KG1 (cell line): ENCODE data around the gene CD4.
A peak's percentile ranks its signal among the peaks of the same experiment; 100 is the strongest.

Experiments used
- DNase-seq: peaks from one replicate; lab custom pipeline; 2025; lab: John Stamatoyannopoulos, UW

Gene CD4

DNA sequence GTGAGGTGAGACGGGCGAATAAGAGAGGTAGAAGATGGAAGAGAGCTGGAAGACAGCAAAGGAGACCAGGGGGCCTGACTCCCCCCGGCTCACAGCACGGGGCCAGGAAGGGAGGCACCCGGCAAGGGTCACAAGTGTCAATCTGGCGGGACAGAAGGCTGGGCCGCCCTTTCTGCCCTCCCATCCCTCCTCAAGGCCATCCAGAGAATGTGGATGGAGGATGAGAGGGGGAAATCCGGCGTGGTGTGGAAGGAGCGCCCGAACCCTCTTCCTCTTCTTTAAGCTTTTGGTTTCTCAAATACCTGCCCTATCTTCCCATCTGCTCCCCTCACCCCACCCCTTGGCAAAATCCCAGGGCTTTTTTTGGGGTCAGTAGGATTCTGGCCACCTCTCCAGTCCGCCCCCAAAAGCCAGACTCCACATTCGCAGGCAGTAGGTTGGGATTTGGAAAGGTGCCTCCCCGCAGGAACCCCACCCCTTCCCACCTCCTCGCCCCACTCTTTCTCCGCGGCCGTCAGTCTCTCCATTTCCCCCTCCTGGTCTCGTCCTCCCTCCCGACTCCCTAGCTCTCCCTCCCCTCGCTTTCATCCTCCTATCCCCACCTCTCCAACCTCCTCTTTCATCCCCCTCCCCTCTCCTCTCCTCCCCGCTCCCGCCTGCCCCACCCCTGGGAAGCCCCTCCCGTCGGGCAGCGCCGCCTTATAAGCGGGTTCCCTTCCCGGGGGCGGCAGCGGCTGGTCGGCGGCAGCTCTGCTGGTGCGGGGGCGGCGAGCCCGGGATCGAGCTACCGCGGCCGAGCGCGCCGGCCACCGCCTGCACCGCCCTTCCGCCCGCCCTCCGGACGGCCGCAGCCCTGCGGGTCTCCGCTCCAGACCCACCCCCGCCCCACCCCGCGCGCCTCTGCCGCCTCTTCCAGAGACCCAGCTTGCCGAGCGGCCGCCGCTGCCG, 23.4 kb upstream of the CD4 start, which contains the start of gene PTMS:
PTMS (plus strand) TSS at position 730 of the 948 bp plus-strand sequence. CDS start 343 bp downstream, outside the sequence.
- no peak for DNase-seq

DNA sequence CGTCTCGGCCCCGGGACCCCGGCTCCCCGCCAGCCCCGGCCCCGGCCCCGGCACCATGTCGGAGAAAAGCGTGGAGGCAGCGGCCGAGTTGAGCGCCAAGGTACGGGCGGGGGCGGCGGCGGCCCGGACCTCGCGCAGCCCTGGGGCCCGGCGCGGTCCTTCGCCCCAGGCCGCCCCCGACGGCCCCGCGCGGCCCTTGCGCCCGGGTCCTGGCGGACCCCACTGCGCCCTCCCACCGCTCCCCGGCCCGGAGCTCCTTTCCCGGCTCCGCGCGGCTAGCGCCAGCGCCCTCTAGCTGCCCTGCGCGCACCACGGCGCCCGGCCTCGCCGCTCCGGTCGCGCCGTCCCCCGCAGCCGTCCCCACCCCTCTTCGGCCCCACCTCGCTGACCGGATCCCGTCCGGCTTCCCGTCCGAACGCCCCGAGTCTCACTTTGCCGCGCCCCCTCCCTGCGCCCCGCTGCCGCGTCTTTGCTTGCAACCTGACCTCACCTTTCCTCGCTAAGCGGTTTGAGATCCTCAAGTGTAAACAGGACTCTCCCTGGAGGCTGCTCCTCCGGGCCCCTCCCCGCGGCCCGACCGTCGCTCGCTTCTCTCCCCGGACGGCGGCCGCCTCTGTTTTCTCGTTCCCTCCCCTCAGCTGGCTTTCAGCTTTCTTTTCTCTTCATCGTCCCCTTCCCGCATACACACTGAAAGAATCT, 22.5 kb upstream of the CD4 start:
- DNase-seq: peak; percentile 20

DNA sequence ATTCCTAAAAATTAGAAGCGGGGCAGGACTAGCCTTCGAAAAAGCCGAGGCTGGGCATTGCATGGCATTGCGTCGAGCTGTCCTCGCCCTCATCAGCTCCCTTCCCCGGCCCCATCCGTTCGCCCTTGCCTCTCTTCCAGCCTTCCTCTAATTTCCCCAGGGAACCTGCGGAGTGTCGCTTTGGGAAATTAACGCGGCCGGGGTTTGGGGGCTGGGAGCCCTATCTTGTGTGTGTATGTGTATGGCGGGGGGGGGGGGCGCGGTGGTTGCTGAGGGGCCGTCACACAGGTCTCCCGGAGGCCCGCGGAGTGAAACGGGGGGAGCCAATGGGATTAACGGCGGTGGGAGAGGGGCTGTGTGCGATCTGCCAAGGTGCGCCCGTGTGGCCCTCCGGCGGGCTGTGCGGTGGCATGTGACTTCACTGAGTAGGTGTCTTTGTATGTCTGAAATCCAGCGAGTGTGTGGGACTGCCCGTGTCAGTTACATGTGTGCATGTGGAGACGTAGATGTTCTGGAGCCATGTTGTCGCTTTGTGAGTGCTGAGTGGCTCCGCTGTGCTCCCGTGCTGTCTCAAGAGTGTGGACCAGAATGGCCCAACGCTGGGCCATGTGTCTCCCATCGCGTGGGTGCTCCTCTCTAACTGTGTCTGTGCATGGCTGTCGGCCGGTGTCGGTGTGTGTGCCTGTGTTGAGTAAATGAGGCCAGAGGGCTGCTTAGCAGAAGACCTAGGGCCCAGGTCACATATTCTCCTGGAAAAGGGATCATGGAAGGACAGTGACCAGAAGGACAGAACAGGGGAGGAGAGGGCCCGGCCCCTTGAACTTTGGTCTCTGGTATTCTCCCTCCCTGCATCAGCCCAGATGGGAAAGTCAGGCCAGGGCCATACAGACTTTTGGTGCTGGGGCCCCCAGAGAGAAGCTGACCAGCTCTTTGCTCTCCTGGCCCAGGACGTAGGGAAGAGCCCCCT, 21.7 kb upstream of the CD4 start:
- no peak for DNase-seq

DNA sequence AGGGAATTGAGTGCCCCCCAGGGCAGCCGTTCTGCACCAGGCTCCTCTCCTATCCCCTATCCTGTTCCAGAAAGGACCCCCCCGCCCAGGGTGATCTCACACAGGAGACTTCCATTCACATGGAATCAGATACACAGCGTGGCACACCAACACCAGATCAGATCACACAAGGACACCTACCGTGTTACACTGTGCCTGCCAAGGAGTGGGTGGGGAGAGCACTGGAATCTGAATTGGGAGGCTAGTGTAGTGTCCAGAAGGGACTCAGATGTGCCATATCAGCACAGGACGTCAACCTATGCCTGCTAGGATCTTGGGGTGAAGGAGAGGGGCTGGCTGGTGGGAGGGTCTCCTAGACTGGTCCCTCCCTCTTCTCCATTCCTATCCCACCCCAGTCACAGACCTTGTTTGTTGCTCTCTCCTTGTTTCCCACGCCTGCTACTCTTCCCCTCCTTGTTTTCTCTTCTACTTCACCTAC, 20.9 kb upstream of the CD4 start:
- no peak for DNase-seq

DNA sequence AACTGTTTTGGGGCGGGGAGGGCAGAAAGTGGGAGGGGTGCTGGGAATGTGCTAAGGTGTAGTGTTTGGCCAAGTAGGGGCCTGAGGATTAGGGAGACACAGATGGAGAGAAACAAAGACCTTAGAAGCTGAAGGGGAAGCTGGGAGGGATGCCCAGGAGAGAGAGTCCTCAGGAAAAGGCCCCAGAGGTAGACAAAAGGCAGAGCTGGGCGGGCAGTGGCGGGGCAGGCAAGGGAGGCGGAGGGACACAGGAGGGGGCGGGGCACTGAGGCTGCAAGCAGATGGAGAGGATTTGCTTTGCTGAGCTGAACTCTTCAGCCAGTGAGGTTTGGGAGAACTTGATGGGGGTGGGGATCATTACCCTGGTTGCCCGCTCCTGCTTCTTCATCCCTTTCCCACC, 20.3 kb upstream of the CD4 start:
- no peak for DNase-seq

DNA sequence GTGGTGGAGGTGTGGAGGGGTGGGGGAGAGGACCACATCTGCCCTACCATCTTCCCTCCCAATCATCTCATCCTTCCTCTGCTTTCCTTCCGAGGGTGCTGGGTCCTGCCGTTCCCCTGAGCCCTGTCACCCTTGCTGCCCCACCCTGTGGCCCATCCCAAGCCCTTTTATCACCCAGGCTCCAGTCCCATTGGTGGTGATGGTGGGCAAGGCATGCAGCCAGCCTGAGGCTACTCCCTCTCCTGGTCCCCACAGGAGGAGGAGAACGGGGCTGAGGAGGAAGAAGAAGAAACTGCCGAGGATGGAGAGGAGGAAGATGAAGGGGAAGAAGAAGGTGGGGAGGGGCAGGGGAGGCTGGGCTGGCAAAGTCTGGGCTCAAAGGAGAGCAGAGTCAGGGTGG, 19.7 kb upstream of the CD4 start:
- no peak for DNase-seq

DNA sequence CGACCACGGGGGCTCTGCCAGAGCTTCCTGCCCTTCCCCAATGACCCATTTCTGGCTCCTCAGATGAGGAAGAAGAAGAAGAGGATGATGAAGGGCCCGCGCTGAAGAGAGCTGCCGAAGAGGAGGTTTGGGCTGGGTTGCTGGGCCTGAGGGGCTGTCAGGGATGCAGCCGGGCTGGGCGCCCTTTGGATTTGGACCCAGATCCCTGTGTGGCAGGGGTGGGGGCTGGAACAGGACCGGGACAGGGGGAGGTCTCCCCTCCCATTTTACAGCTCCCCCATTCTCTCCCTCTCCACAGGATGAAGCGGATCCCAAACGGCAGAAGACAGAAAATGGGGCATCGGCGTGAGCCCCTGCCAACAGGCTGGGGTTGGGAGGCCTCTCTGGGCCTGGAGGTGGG, 19.2 kb upstream of the CD4 start:
- no peak for DNase-seq

DNA sequence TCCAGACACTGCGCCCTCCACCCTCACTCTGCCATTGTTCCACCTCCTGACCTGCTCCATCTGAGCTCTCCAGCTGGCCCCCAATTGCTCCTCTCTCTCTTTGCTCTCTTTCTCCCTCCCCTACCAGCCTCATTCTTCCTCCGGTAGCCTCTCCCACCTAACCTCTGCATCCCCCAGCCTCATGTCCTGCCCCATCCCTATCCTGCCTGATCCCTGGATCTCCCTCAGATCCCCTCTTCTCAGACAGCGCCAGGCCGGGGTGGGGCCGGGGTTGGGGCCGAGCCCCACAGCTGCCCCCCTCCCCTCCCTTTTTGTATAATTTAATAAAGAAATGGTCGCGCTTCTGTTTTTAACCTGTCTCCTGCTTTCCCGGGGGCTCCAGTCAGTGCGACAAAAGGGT, 18.7 kb upstream of the CD4 start:
- DNase-seq: no peak

DNA sequence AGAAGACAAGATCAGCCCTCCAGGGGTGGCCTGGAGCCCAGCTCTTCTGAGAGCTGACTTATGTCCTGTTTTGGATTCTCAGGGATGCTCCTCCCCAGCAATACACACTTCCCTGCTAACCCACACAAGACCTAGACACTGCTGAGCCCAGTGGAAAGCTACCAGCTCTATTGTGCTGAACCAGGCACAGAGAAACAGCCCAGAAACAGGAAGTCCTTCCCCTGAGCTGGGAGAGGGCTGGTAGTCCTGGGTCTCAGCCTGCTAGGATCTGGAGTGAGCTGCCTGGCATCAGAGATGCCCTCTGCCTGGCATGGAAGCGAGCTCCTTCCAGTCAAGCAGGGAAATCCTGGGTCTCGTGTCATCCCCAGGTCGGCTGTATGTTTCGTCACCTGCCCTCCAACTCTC, 18.2 kb upstream of the CD4 start:
- no peak for DNase-seq

DNA sequence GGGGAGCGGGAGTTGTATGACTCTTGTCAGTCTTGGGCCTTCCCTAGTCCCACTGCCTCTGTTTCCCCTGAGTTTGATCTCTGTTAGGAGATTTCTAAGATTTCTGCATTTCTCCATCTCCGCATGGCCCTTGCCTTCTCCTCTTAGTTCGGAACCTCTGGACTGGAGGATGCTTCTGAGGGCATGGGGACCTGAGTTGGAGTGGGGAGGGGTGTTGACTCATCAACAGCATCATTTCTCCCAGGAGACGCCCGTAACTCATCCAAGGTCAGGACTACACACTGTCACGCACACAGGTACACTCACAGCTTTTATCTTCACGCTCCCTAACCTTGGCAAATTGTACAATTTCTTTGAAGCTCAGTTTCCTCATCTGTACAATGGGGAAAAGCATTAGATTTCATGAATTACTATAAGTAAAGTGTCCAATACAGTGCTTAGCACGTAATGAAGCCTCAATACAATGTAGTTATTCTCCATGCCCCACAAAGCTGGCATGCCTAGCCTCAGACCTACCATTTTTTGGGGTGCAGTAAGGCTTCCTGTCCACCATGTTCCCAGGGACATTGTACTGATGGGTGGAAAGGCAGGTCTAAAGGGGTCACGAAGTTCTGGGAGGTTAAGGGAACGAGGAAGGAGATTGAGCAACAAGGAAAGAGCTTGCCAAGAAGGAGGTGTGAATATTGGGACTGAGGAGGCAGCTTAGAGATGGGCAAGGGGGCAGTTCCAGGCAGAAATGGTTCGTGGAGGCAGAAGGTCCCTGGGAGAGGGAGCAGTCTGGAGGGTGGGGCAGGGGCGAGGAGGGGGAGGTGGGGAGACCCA, 17.6 kb upstream of the CD4 start:
- DNase-seq: no peak

DNA sequence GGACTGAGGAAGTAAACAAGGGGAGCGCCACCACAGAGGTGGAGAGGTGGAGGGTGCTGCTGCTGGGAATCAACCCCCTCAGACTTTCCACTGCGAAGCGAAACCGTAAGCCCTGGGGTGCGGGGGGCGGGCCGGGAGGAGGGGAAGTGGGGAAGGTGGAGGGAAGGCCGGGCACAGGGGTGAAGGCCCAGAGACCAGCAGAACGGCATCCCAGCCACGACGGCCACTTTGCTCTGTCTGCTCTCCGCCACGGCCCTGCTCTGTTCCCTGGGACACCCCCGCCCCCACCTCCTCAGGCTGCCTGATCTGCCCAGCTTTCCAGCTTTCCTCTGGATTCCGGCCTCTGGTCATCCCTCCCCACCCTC, 17.0 kb upstream of the CD4 start, which contains the start of gene LAG3:
LAG3 (plus strand) TSS at position 190 of the 365 bp plus-strand sequence. CDS start 333 bp downstream, outside the sequence.
- no peak for DNase-seq

DNA sequence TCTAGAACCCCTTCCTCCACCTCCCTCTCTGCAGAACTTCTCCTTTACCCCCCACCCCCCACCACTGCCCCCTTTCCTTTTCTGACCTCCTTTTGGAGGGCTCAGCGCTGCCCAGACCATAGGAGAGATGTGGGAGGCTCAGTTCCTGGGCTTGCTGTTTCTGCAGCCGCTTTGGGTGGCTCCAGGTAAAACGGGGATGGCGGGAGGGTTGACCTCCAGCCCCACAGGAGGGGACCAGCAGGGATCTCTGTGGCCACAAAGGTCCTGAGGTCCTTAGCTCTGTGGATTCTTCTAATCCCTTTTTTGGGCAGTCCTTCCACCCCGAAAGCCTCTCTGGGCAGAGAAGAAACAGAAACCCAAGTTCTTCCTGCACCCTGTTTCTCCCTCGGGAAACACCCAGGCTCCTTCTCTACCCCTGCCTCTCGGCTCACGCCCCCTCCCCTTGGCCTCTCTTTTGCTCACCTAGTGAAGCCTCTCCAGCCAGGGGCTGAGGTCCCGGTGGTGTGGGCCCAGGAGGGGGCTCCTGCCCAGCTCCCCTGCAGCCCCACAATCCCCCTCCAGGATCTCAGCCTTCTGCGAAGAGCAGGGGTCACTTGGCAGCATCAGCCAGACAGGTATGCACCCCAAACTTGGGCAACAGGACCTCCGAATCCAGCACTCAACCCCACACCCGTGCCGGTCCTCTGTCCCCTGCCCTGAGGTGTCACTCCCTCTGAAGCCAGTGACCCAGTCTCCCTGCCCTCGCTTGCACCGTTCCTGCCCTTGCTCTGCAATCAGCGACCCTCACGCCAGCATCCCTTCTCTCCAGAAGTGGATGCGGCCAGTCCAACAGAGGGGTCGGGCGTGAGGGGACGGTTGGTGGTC, 16.4 kb upstream of the CD4 start:
- DNase-seq: no peak

DNA sequence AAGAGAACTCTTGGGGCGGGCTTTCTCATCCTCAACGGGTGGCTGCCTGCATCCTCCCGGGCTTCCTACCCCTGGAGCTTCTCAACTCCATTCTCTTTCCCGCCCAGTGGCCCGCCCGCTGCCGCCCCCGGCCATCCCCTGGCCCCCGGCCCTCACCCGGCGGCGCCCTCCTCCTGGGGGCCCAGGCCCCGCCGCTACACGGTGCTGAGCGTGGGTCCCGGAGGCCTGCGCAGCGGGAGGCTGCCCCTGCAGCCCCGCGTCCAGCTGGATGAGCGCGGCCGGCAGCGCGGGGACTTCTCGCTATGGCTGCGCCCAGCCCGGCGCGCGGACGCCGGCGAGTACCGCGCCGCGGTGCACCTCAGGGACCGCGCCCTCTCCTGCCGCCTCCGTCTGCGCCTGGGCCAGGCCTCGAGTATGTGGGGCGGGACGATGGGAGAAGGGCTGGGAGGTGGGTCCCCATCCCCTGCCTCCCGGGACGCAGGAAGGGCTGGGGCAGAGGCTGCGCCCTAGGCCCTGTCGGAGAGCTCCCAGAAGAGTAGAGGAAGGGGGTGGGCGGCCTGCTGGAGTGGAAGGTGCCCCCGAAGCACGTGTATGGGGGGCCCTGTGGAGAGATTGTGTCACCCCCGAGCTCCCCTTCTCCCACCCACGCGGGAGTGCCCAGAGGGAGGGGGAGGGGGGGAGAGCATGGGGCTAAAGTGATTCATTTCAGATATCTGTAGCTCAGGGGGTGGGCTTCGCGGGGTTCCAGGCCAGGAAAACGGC, 15.6 kb upstream of the CD4 start:
- DNase-seq: no peak

DNA sequence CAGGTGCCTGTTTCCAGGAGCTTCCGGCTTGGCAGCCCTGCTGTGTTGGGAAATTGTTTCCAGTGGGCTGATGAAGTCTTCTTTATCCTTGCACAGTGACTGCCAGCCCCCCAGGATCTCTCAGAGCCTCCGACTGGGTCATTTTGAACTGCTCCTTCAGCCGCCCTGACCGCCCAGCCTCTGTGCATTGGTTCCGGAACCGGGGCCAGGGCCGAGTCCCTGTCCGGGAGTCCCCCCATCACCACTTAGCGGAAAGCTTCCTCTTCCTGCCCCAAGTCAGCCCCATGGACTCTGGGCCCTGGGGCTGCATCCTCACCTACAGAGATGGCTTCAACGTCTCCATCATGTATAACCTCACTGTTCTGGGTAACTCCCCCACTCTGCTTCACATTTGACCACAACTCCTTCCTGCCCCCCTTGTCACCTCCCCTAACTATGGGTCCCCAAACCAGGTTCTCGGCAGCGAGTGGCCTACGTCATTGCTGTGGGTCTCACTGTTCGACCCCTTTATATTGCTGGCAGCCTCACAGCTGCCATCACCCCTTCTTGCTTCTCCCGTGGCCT, 14.7 kb upstream of the CD4 start:
- no peak for DNase-seq

DNA sequence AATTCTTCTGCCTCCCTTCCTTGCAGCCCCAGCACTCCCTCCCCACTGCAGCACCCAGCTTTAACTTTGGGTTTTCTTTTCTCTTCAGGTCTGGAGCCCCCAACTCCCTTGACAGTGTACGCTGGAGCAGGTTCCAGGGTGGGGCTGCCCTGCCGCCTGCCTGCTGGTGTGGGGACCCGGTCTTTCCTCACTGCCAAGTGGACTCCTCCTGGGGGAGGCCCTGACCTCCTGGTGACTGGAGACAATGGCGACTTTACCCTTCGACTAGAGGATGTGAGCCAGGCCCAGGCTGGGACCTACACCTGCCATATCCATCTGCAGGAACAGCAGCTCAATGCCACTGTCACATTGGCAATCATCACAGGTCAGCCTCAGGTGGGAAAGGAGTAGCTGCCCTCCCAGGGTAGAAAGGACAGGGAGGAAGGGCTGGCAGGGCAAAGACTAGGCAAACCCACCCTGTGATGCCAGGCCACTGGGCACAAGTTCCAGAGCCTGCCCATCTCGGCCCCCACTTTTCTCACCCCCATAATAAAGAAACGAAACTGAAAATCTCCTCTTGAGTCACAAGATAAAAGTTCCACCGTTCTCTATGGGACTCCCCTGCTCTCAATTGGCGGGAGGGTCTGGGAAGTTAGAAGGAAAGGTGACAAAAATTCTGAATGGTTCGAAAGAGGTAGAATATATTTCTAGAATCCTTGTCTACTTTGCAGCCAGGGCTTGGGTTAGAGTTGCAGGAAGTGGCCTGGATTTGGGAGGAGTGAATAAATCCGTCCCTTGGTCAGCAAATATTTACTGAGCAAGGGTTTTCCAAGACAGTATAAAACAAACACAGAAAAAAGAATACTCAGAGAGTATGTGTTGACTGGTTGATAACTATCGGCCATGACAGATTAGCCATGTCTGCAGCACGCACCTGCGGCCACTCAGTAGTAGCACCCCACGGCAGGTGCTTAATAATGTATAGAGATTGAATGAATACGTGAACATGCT, 13.8 kb upstream of the CD4 start:
- DNase-seq: no peak

DNA sequence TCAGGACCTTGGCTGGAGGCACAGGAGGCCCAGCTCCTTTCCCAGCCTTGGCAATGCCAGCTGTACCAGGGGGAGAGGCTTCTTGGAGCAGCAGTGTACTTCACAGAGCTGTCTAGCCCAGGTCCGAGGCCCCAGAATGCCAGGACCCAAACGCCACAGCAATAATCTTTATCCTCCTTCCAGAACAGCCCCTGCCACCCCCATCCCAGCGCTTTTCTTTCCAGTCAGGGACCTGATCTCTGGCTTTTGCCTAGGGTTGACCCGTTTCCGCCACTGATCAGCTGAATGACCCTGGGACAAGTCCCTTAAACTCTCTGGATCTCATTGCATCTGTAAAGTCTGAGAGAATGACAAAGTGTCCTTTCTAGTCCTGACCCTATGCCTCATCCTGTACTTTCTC, 11.9 kb upstream of the CD4 start:
- DNase-seq: no peak

DNA sequence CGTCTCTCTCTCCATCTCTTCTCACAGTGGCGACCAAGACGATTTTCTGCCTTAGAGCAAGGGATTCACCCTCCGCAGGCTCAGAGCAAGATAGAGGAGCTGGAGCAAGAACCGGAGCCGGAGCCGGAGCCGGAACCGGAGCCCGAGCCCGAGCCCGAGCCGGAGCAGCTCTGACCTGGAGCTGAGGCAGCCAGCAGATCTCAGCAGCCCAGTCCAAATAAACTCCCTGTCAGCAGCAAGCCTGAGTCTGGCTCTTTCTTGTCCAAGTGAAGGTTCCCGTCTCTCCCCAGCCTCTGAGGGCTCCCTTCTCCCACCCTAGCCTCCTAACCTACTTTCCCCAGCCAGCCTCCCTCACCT, 11.1 kb upstream of the CD4 start:
- DNase-seq: no peak
